Measurements from ENCODE around the gene PTPN22. TPM values are rescaled to one million over a fixed set of nuclear protein-coding genes. Genes with fewer than 3 reads are reported as not detected.

Gene PTPN22
- total RNA-seq, 1 donor from 2014 or later = not detected

DNA sequence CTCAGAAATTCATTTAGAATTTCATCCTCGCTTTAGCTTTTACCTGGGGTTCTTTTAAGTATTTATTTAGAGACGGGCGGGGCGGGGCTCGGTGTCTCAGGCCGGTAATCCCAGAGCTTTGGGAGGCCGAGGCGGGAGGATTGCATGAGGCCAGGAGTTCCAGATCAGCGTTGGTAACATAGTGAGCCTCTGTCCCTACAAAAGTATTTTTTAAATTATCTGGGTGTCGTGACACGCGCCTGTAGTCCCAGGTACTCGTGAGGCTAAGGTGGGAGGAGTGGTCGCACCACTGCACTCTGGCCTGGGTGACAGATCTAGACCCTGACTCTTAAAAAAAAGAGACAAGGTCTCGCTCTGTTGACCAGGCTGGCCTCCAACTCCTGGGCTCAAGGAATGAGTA, 58.3 kb downstream of the PTPN22 start:
- no peaks in the 10 kb centered on the region for H3K36me3 ChIP-seq (ENCODE audit: control insufficient read depth, insufficient read depth, low read length)
- H3K4me3 ChIP-seq (ENCODE audit: low read depth, low read length) = no peak overlapping the region
- no peaks in the 10 kb centered on the region for H3K27me3 ChIP-seq (ENCODE audit: control insufficient read depth, insufficient read depth, low read length)
- TF ChIP-seq, protein P1, sequence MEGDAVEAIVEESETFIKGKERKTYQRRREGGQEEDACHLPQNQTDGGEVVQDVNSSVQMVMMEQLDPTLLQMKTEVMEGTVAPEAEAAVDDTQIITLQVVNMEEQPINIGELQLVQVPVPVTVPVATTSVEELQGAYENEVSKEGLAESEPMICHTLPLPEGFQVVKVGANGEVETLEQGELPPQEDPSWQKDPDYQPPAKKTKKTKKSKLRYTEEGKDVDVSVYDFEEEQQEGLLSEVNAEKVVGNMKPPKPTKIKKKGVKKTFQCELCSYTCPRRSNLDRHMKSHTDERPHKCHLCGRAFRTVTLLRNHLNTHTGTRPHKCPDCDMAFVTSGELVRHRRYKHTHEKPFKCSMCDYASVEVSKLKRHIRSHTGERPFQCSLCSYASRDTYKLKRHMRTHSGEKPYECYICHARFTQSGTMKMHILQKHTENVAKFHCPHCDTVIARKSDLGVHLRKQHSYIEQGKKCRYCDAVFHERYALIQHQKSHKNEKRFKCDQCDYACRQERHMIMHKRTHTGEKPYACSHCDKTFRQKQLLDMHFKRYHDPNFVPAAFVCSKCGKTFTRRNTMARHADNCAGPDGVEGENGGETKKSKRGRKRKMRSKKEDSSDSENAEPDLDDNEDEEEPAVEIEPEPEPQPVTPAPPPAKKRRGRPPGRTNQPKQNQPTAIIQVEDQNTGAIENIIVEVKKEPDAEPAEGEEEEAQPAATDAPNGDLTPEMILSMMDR (IDR thresholded peaks at IDR 0.05; ENCODE audit: insufficient read depth, low read length, poor library complexity, severe bottlenecking) = no peak
- DNase-seq (ENCODE audit: low read depth) = no peak

DNA sequence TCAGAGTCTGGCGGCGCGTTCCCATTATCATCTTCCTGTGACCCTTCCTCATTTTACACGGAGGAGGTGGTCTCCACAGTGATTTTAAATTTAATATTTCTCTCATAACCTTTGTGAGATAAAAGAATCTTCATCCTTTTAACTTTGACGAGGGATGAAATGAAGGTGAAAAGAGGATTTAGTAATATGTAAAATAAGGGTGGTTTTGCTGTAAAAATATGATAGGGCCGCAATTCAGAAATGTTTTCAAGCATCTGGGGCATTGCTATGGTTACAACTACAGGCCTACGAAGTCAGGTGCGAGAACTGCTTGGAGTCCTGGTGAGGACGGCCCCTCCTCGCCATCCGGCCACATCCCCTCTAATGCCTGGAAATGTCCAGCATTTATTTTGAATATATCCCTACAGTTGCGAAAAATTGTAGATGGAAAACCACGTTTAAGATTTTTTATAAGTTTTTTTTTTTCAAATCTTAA, 58.8 kb downstream of the PTPN22 start:
- DNase-seq (ENCODE audit: low read depth) = no peak
- TF ChIP-seq, protein P1 (IDR thresholded peaks at IDR 0.05; ENCODE audit: insufficient read depth, low read length, poor library complexity, severe bottlenecking) = no peak
- Histone ChIP-seq H3K27me3 (ENCODE audit: control insufficient read depth, insufficient read depth, low read length) (no peaks in the 10 kb centered on the region), H3K36me3 (ENCODE audit: control insufficient read depth, insufficient read depth, low read length) (no peaks in the 10 kb centered on the region), H3K4me3 (ENCODE audit: low read depth, low read length) (peak overlapping the region; percentile 50)

DNA sequence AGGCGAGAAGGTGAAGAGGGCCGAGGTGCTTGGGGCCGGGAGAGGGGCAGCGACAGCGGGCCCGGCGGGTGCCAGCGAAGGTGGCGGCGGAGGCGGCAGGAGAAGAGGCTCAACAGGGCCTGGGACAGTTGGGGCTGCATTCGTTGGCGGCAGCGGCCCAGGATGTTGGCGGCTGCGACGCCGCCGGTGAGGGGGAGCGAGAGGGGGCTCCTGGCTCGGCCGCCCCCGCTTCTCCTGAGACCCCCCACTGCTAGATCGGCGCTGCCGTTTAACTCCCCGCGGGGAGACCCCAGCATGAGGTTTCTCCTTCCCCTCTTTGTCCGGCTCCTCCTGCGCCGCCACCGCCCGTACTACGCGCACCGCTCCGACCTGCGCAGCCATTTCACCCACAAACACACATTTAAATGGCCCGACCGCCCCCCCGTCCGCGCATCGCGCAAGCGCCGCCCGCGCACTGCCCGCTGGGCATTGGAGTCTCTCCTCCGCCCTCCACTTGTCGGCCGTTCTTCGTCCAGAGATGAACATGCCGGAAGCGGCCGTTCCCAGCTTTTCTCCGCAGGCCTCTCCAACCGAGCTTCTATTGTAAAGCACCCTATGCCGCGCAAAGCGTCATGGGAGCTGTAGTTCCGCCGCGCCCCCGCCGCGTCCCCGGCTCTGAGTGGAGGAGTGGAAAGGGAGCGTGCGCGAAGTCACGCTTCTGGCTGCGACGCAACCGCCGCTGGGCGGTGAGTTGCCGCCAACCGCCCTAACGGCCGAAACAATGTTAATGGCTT, 59.4 kb downstream of the PTPN22 start, which contains the start of gene RSBN1:
Gene RSBN1, minus strand, starts transcription at position 589 of the 773 bp plus-strand sequence. Its CDS starts 64 bp downstream, at position 525.
- peak within 1 kb of the TSS; percentile 73 for H3K4me3 ChIP-seq (ENCODE audit: low read depth, low read length)
- no peaks in the 10 kb centered on the region for H3K27me3 ChIP-seq (ENCODE audit: control insufficient read depth, insufficient read depth, low read length)
- DNase-seq (ENCODE audit: low read depth) = peak; percentile 97
- TF ChIP-seq, protein P1 (IDR thresholded peaks at IDR 0.05; ENCODE audit: insufficient read depth, low read length, poor library complexity, severe bottlenecking) = no peak
- no peaks in the 10 kb centered on the region for H3K36me3 ChIP-seq (ENCODE audit: control insufficient read depth, insufficient read depth, low read length)

- Histone ChIP-seq H3K36me3 (ENCODE audit: control insufficient read depth, insufficient read depth, low read length) (no peaks in the 10 kb centered on the region), H3K4me3 (ENCODE audit: low read depth, low read length) (peak overlapping the region; percentile 73), H3K27me3 (ENCODE audit: control insufficient read depth, insufficient read depth, low read length) (no peaks in the 10 kb centered on the region)
- no peak for DNase-seq (ENCODE audit: low read depth)
- TF ChIP-seq, protein P1 (IDR thresholded peaks at IDR 0.05; ENCODE audit: insufficient read depth, low read length, poor library complexity, severe bottlenecking) = no peak
These were observed 60.2 kb downstream of the PTPN22 start for GRCh38 chr1:113811156-113811887.

GRCh38 chr1:113809670-113810602, 61.6 kb downstream of the PTPN22 start:
- no peak for DNase-seq (ENCODE audit: low read depth)
- Histone ChIP-seq H3K27me3 (ENCODE audit: control insufficient read depth, insufficient read depth, low read length) (no peaks in the 10 kb centered on the region), H3K36me3 (ENCODE audit: control insufficient read depth, insufficient read depth, low read length) (no peaks in the 10 kb centered on the region), H3K4me3 (ENCODE audit: low read depth, low read length) (peak overlapping the region; percentile 73)
- TF ChIP-seq, protein P1 (IDR thresholded peaks at IDR 0.05; ENCODE audit: insufficient read depth, low read length, poor library complexity, severe bottlenecking) = no peak

Measured in kidney epithelial cell (primary cell).